ENCODE results near the gene SRF.
"Not testable (repeated sequence)": the region's sequence is repeated elsewhere in the genome, so short reads cannot be mapped to it uniquely, and the experiment has no call there.

SRF gene

GRCh38 chr6:43130429-43130828, 40.6 kb upstream of the SRF start:
- no peaks in the 10 kb centered on the region for H3K36me3 ChIP-seq (ENCODE audit: control insufficient read depth, insufficient read depth, low read length)
- no peak overlapping the region for H3K4me3 ChIP-seq (replicated peaks; ENCODE audit: low read depth, low read length)
- H3K27me3 ChIP-seq (replicated peaks; ENCODE audit: control insufficient read depth, insufficient read depth, low read length), result no peaks in the 10 kb centered on the region; the same call in 1 of the 2 replicates
- no peak for DNase-seq (ENCODE audit: extremely low read depth, insufficient read length)
- TF ChIP-seq CTCF (IDR thresholded peaks at IDR 0.05; ENCODE audit: insufficient read depth, low read length, poor library complexity, severe bottlenecking), result no peak

- not testable (repeated sequence) for H3K27me3 ChIP-seq (replicated peaks; ENCODE audit: control insufficient read depth, insufficient read depth, low read length); H3K36me3 ChIP-seq (ENCODE audit: control insufficient read depth, insufficient read depth, low read length); H3K4me3 ChIP-seq (replicated peaks; ENCODE audit: low read depth, low read length); DNase-seq (ENCODE audit: extremely low read depth, insufficient read length)
These were observed 39.7 kb upstream of the SRF start for GRCh38 chr6:43131379-43131778.

GRCh38 chr6:43138267-43138666, 32.8 kb upstream of the SRF start:
- no peak for DNase-seq (ENCODE audit: extremely low read depth, insufficient read length)
- no peak for TF ChIP-seq CTCF (IDR thresholded peaks at IDR 0.05; ENCODE audit: insufficient read depth, low read length, poor library complexity, severe bottlenecking)
- no peaks in the 10 kb centered on the region for H3K36me3 ChIP-seq (ENCODE audit: control insufficient read depth, insufficient read depth, low read length)
- H3K27me3 ChIP-seq (replicated peaks; ENCODE audit: control insufficient read depth, insufficient read depth, low read length), result no peaks in the 10 kb centered on the region
- H3K4me3 ChIP-seq (replicated peaks; ENCODE audit: low read depth, low read length), result no peak overlapping the region

GRCh38 chr6:43139973-43140372, 31.1 kb upstream of the SRF start:
- not testable (repeated sequence) for DNase-seq (ENCODE audit: extremely low read depth, insufficient read length); H3K36me3 ChIP-seq (ENCODE audit: control insufficient read depth, insufficient read depth, low read length); H3K4me3 ChIP-seq (replicated peaks; ENCODE audit: low read depth, low read length); H3K27me3 ChIP-seq (replicated peaks; ENCODE audit: control insufficient read depth, insufficient read depth, low read length)

GRCh38 chr6:43141644-43142043, 29.4 kb upstream of the SRF start:
- Histone ChIP-seq H3K27me3 (replicated peaks; ENCODE audit: control insufficient read depth, insufficient read depth, low read length) (no peaks in the 10 kb centered on the region), H3K4me3 (replicated peaks; ENCODE audit: low read depth, low read length) (no peak overlapping the region), H3K36me3 (ENCODE audit: control insufficient read depth, insufficient read depth, low read length) (no peaks in the 10 kb centered on the region)
- TF ChIP-seq CTCF (IDR thresholded peaks at IDR 0.05; ENCODE audit: insufficient read depth, low read length, poor library complexity, severe bottlenecking), result no peak
- DNase-seq (ENCODE audit: extremely low read depth, insufficient read length), result no peak

- TF ChIP-seq CTCF (IDR thresholded peaks at IDR 0.05; ENCODE audit: insufficient read depth, low read length, poor library complexity, severe bottlenecking), result no peak
- no peak for DNase-seq (ENCODE audit: extremely low read depth, insufficient read length)
- Histone ChIP-seq H3K27me3 (replicated peaks; ENCODE audit: control insufficient read depth, insufficient read depth, low read length) (no peaks in the 10 kb centered on the region), H3K4me3 (replicated peaks; ENCODE audit: low read depth, low read length) (no peak overlapping the region), H3K36me3 (ENCODE audit: control insufficient read depth, insufficient read depth, low read length) (no peaks in the 10 kb centered on the region)
These were observed 29.0 kb upstream of the SRF start for GRCh38 chr6:43142101-43142500.
